Choroid plexus epithelial cell (primary cell): ENCODE measurements around the gene NOVA1.

Source experiments
- DNase-seq: peaks from one replicate; pipeline ENCODE4 v3.0.0-alpha.2; 2010; ENCODE audit warnings: low read depth
- H3K4me3 ChIP-seq: 2 replicates; pipeline ENCODE4 v1.5.1; 2011; ENCODE audit warnings: low read depth, mild to moderate bottlenecking, control low read depth, low read length, moderate library complexity
- TF ChIP-seq, protein P1 (sequence below): conservative IDR thresholded peaks from 2 replicates; pipeline ENCODE4 v1.5.1; 2011; ENCODE audit warnings: low read depth, mild to moderate bottlenecking, control low read depth, inconsistent platforms, low read length, moderate library complexity

NOVA1 gene

DNA sequence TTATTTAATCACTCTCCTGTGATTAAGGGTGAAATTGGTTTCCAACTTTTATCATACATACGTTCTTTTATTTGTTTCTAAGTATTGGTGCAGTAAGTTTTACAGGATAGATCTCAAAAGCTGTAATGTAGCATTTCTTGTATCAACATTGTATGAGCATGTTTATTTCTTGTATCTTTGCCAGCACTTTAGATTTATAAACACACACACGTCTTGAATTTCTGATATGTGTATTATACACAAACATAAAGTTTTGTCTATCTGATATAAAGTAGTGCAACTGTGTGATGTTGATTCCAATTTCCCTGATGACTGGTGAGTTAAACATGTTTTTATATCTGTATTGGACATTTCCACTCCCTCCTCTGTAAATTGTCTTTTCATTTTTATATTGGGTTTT, 134.7 kb downstream of the NOVA1 start:
- TF ChIP-seq, protein P1, sequence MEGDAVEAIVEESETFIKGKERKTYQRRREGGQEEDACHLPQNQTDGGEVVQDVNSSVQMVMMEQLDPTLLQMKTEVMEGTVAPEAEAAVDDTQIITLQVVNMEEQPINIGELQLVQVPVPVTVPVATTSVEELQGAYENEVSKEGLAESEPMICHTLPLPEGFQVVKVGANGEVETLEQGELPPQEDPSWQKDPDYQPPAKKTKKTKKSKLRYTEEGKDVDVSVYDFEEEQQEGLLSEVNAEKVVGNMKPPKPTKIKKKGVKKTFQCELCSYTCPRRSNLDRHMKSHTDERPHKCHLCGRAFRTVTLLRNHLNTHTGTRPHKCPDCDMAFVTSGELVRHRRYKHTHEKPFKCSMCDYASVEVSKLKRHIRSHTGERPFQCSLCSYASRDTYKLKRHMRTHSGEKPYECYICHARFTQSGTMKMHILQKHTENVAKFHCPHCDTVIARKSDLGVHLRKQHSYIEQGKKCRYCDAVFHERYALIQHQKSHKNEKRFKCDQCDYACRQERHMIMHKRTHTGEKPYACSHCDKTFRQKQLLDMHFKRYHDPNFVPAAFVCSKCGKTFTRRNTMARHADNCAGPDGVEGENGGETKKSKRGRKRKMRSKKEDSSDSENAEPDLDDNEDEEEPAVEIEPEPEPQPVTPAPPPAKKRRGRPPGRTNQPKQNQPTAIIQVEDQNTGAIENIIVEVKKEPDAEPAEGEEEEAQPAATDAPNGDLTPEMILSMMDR = no peak
- DNase-seq = no peak
- H3K4me3 ChIP-seq = no peak overlapping the region

DNA sequence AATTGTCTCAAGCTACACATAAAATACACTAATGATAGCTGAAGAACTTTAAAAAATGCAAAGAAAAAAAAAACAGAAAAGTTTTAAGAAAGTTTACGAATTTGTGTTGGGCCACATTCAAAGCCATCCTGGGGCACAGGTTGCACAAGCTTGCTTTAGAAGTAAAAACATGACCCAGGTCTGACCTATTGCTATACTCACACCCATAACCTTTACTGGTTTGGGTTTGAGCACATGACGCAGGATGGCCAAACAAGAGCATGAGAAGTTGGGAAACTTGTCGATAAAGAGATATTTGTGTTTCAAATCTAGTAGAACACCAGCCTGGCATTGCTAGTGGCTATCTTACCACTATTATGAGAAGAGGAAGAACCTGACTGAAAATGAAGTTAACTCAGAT, 143.7 kb downstream of the NOVA1 start:
- TF ChIP-seq, protein P1 = no peak
- H3K4me3 ChIP-seq = no peak overlapping the region
- no peak for DNase-seq

DNA sequence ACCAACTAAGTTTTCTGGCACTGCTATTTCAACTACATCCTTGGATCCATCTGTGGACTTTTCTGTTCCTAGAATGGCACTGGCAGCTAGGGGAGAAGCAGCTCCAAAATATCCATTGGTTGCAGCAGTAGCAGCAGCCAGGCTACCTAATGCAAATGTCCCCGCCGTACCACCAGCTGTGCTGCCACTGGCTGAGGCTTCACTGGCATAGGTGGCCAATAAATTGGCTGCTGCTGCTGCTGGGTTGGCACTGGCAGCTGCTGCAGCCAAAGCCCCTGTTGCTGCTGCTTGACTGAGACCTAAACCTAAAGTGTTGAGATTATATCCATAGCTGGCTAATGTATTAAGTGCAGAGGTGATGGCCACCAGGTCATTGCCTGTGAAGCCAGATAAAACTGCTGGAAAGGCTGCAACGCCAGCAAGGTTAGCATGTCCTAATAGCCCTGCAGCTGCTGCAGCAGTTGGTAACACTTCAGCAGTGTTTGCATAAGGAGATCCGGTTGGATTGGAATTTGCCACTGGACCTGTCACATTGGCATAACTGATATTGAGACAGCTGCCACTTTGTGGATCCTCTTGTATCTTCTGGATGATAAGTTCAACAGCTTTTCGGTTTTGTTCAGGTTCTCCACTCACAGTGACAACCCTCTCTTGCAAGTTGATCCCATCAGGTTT, 149.5 kb downstream of the NOVA1 start:
- TF ChIP-seq, protein P1 = no peak
- H3K4me3 ChIP-seq = no peak overlapping the region
- no peak for DNase-seq

DNA sequence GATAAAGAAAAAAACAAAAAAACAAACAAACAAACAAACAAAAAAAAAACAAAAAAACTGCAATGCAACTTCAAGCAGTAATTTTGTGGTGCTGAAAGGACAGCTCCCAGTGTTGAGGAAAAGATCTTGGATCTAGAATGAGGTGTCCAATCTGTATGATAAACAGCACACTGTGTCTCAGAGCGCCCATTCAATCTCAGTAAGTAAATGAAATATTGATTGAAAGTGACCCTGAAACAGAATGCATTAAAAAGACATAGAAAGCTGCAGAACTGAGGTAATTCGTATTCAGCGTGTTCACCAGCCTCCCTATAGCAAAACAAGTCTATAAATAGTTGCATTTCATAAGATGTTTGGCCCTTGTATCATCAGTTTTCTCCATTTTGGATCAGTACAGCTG, 153.0 kb downstream of the NOVA1 start:
- no peak overlapping the region for H3K4me3 ChIP-seq
- TF ChIP-seq, protein P1 = no peak
- DNase-seq = peak; percentile 11

DNA sequence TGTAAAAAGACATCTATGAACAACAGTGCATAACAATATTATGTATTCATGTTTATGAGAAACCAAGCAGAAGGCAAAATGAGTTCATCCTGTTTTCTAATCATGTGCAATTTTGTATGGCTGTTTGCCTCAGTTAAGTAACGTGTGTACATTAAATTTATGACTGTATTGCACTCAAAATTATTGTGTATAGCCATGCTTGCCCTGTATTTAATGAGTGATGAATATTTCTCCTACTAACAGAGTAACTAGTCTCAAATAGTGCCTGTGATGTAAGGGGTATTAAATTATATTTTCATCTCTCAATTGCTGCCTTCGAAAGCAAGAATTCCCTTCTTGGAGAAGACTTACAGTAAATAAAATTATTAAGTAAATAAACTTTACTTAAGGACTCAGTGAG, 154.2 kb downstream of the NOVA1 start:
- TF ChIP-seq, protein P1 = no peak

DNA sequence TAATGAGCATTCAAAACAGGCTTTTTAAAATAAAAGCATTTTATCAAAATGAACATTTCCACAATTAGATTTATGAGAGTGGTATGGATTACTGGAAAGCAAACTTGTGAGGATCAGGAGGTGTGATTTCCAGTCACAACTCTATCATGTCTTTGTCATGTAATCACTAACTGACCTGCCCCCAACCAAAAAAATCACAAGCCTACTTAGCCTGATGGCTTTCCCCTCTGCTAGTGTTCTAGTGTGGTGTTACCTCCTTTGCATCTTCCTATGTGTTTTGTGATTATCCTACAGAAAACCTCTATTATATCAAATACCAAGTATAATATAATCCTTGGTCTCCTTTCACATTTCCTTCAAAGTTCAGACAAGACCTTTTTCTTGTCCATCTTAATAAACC, 168.6 kb downstream of the NOVA1 start:
- TF ChIP-seq, protein P1 = no peak

More for the DNA sequence above, 154.2 kb downstream of the NOVA1 start:
- DNase-seq = no peak
- no peak overlapping the region for H3K4me3 ChIP-seq

DNA sequence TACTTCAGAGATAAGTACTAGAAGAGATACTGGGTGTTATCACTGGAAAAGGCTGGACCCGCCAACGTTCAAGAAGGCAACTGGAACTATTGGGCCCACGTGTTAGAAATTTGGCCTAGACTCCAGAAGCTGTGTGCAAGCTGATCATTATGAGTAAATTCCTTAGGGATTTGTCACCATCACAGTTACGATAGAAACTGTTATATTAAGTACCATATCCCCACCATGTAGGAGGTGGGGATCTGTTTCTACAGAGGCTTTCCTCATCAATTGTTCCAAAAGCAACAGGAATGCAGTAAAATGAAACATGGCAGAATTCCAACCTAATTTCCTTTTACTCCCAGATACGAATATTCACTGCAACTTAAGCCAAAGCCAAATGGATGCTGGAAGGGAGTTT, 170.7 kb downstream of the NOVA1 start:
- peak; percentile 13 for DNase-seq
- no peak overlapping the region for H3K4me3 ChIP-seq
- TF ChIP-seq, protein P1 = no peak

More for the DNA sequence above, 168.6 kb downstream of the NOVA1 start:
- H3K4me3 ChIP-seq = no peak overlapping the region
- DNase-seq = no peak
